SH-SY5Y (cell line): ENCODE results near the gene KCNK15.

Experiments
- GATA2 ChIP-seq: IDR thresholded peaks from 2 replicates; pipeline ENCODE4 v1.6.1; 2011; ENCODE audit warnings: mild to moderate bottlenecking, low read depth, low read length
- GATA3 ChIP-seq: IDR thresholded peaks from 2 replicates; pipeline ENCODE4 v1.6.1; 2011; ENCODE audit warnings: low read depth, mild to moderate bottlenecking, low read length, moderate library complexity

DNA sequence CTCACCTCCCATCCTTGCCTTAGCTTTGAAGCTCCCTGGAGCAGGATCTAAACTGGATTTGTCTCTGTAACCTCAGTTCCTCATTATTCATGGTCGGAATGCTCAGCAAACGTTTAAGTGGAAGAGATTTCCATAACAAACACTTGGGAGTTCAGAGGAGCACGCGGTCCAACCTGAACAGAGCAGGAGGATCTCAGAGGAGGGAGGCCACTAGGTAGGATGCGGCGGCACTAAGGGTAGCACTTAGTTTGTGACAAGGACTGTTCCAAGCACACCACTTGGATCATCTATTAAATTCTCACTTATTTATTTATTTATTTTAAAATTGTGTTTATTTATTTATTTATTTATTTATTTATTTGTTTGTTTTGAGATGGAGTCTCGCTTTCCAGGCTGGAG lies 43.8 kb upstream of the KCNK15 start:
- TF ChIP-seq GATA2 = no peak
- TF ChIP-seq GATA3 = no peak
